ENCODE measurements around the gene EDIL3.

Gene EDIL3

GRCh38 chr5:84255315-84255714 lies 129.4 kb downstream of the EDIL3 start:
- DNase-seq, result peak; percentile 24

- DNase-seq, result no peak
Measured at GRCh38 chr5:84253946-84254345, 130.7 kb downstream of the EDIL3 start.

- DNase-seq, result no peak
Measured at GRCh38 chr5:84251503-84251902, 133.2 kb downstream of the EDIL3 start.

- DNase-seq, result peak; percentile 80
Measured at GRCh38 chr5:84249918-84250630, 134.6 kb downstream of the EDIL3 start.

- DNase-seq, result no peak
Measured at GRCh38 chr5:84248013-84248412, 136.7 kb downstream of the EDIL3 start.

GRCh38 chr5:84242286-84242685 lies 142.4 kb downstream of the EDIL3 start:
- DNase-seq, result peak; percentile 41

- peak; percentile 60 for DNase-seq
Measured at GRCh38 chr5:84239494-84239893, 145.2 kb downstream of the EDIL3 start.

GRCh38 chr5:84237126-84237525 lies 147.6 kb downstream of the EDIL3 start:
- DNase-seq, result no peak

GRCh38 chr5:84231433-84231832 lies 153.2 kb downstream of the EDIL3 start:
- DNase-seq, result no peak

GRCh38 chr5:84229045-84229444 lies 155.6 kb downstream of the EDIL3 start:
- DNase-seq, result no peak

- no peak for DNase-seq
Measured at GRCh38 chr5:84228266-84228665, 156.4 kb downstream of the EDIL3 start.

GRCh38 chr5:84227236-84227635 lies 157.4 kb downstream of the EDIL3 start:
- no peak for DNase-seq

- peak; percentile 62 for DNase-seq
Measured at GRCh38 chr5:84218546-84218945, 166.1 kb downstream of the EDIL3 start.

GRCh38 chr5:84215521-84215920 lies 169.2 kb downstream of the EDIL3 start:
- no peak for DNase-seq

- no peak for DNase-seq
Measured at GRCh38 chr5:84213861-84214260, 170.8 kb downstream of the EDIL3 start.

GRCh38 chr5:84213212-84213611 lies 171.5 kb downstream of the EDIL3 start:
- DNase-seq, result no peak

GRCh38 chr5:84204772-84205171 lies 179.9 kb downstream of the EDIL3 start:
- no peak for DNase-seq

- no peak for DNase-seq
Measured at GRCh38 chr5:84202136-84202535, 182.5 kb downstream of the EDIL3 start.

- DNase-seq, result no peak
Measured at GRCh38 chr5:84197538-84197937, 187.1 kb downstream of the EDIL3 start.

- no peak for DNase-seq
Measured at GRCh38 chr5:84191281-84191680, 193.4 kb downstream of the EDIL3 start.

GRCh38 chr5:84184857-84185256 lies 199.8 kb downstream of the EDIL3 start:
- DNase-seq, result no peak

- no peak for DNase-seq
Measured at GRCh38 chr5:84181093-84181492, 203.6 kb downstream of the EDIL3 start.

GRCh38 chr5:84168841-84169240 lies 215.8 kb downstream of the EDIL3 start:
- no peak for DNase-seq

- no peak for DNase-seq
Measured at GRCh38 chr5:84163671-84164070, 221.0 kb downstream of the EDIL3 start.

GRCh38 chr5:84162695-84163094 lies 222.0 kb downstream of the EDIL3 start:
- no peak for DNase-seq
